ENCODE results near the gene PKLR.

DNA sequence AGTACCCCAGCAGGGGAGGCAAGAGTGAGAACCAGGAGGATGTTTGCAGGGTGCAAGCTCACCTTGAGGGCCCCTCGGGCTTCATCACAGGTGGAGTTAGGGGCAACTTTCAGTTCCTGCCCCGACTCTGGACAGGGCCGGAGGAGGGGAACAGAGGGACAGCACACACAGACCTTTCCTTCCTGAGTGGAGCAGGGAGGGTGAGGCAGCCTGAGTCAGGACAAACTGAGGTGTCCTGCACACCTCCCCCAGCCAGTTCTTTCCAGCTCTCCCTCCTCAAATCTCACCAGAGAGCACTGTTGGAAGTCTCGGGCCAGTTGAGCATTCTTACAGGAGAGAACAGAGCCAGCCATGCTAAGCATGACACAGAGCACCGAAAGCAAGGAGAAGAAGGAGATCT is 47.4 kb downstream of the PKLR start:
- TF ChIP-seq, protein P1, sequence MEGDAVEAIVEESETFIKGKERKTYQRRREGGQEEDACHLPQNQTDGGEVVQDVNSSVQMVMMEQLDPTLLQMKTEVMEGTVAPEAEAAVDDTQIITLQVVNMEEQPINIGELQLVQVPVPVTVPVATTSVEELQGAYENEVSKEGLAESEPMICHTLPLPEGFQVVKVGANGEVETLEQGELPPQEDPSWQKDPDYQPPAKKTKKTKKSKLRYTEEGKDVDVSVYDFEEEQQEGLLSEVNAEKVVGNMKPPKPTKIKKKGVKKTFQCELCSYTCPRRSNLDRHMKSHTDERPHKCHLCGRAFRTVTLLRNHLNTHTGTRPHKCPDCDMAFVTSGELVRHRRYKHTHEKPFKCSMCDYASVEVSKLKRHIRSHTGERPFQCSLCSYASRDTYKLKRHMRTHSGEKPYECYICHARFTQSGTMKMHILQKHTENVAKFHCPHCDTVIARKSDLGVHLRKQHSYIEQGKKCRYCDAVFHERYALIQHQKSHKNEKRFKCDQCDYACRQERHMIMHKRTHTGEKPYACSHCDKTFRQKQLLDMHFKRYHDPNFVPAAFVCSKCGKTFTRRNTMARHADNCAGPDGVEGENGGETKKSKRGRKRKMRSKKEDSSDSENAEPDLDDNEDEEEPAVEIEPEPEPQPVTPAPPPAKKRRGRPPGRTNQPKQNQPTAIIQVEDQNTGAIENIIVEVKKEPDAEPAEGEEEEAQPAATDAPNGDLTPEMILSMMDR (IDR thresholded peaks at IDR 0.05) = no peak
- TF ChIP-seq POLR2A (IDR thresholded peaks at IDR 0.05) = no peak

Data from testis (tissue), 2 donors.